Endothelial cell of umbilical vein (primary cell): ENCODE measurements around the gene SPINK5. TPM values are rescaled to one million over a fixed set of nuclear protein-coding genes. Genes with fewer than 3 reads are reported as not detected.

ENCODE experiments used
- BruUV-seq: library from RNA; stranded (reverse); fragments of 400-500 nt; replicated peaks from 2 replicates; lab custom pipeline; 2021; lab: Mats Ljungman, UMichigan
- CTCF ChIA-PET: fragments of 300-600, 350-600 bp; sonication (Branson Sonifier 250); formaldehyde crosslinking; loops from one replicate; lab custom pipeline; 2021; ENCODE audit warnings: antibody characterized with exemption, inconsistent platforms; lab: Charles Lee
- POLR2A ChIA-PET: fragments of 300-600, 350-600 bp; sonication (Branson Sonifier 250); formaldehyde crosslinking; loops from one replicate; lab custom pipeline; 2021; ENCODE audit warnings: antibody characterized with exemption, inconsistent platforms; lab: Charles Lee
- DNase-seq: peaks from one replicate; pipeline ENCODE4 v3.0.0-alpha.2; 2011; ENCODE audit warnings: low read depth, low spot score
- FAIRE-seq: peaks from 2 replicates; lab custom pipeline; 2011; peaks lifted over from hg19 to GRCh38; lab: Jason Lieb, UNC
- H2AFZ ChIP-seq: 2 replicates; pipeline ENCODE4 v1.6.0; 2012; ENCODE audit warnings: low read depth, low read length, control low read depth, inconsistent platforms
- H3K27ac ChIP-seq: 2 replicates; pipeline ENCODE4 v1.5.1; 2011; ENCODE audit warnings: low read depth, mild to moderate bottlenecking, control low read depth, low read length, moderate library complexity; ENCODE audit not compliant: insufficient read depth
- H3K27me3 ChIP-seq, 2 experiments: 2 replicates each; pipeline versions ENCODE4 v1.6.0 to v1.6.1; 2011; ENCODE audit warnings: low read length in 2 of 2, mixed read lengths in 1 of 2; ENCODE audit not compliant: control insufficient read depth in 2 of 2, insufficient read depth in 2 of 2
- H3K36me3 ChIP-seq, 2 experiments: 2 replicates in 1 of 2; 3 replicates in 1 of 2; pipeline ENCODE4 v1.5.1; 2011; ENCODE audit warnings: low read length in 2 of 2, mild to moderate bottlenecking in 1 of 2, moderate library complexity in 1 of 2; ENCODE audit not compliant: control insufficient read depth in 2 of 2, insufficient read depth in 2 of 2; ENCODE audit errors: extremely low read depth in 1 of 2
- H3K4me1 ChIP-seq: 3 replicates; pipeline ENCODE4 v1.5.1; 2011; ENCODE audit warnings: mild to moderate bottlenecking, low read length; ENCODE audit not compliant: control insufficient read depth, insufficient read depth; ENCODE audit errors: extremely low read depth
- H3K4me2 ChIP-seq: 2 replicates; pipeline ENCODE4 v1.6.1; 2011; ENCODE audit warnings: low read length, control low read depth, mixed read lengths; ENCODE audit not compliant: insufficient read depth
- H3K4me3 ChIP-seq, 3 experiments: fragments of 200-600 bp in 1 of 3; sonication (generic), shearing (Covaris generic) in 1 of 3; replicated peaks in 1 of 3; 2 replicates each; pipeline ENCODE4 v1.5.1; 2011 to 2016; ENCODE audit warnings: control low read depth in 3 of 3, low read length in 3 of 3, mild to moderate bottlenecking in 2 of 3, inconsistent platforms in 1 of 3, low read depth in 1 of 3, moderate library complexity in 1 of 3; ENCODE audit not compliant: insufficient read depth in 1 of 3
- H3K79me2 ChIP-seq: 2 replicates; pipeline ENCODE4 v1.6.0; 2012; ENCODE audit warnings: low read length, inconsistent platforms; ENCODE audit not compliant: control insufficient read depth, insufficient read depth
- H3K9ac ChIP-seq: replicated peaks from 2 replicates; pipeline ENCODE3; 2011; ENCODE audit warnings: low read length, control low read depth; ENCODE audit not compliant: insufficient read depth; ENCODE audit errors: extremely low read depth
- H3K9me1 ChIP-seq: replicated peaks from 3 replicates; pipeline ENCODE4 v1.6.0; 2011; ENCODE audit warnings: mild to moderate bottlenecking, low read length; ENCODE audit not compliant: control insufficient read depth, insufficient read depth; ENCODE audit errors: extremely low read depth
- H3K9me3 ChIP-seq: replicated peaks from 2 replicates; pipeline ENCODE4 v1.5.1; 2012; ENCODE audit warnings: low read length, inconsistent platforms; ENCODE audit not compliant: control insufficient read depth, insufficient read depth
- H4K20me1 ChIP-seq: replicated peaks from 2 replicates; pipeline ENCODE3; 2011; ENCODE audit warnings: mild to moderate bottlenecking, low read length; ENCODE audit not compliant: control insufficient read depth, insufficient read depth; ENCODE audit errors: extremely low read depth
- CTCF ChIP-seq, 2 donors: IDR thresholded peaks; 1 replicate in 1 of 2; 2 replicates in 1 of 2; pipeline ENCODE4 v1.5.1; 2011; ENCODE audit warnings: low read length in 2 of 2, mild to moderate bottlenecking in 2 of 2, moderate library complexity in 2 of 2, control low read depth in 1 of 2, inconsistent platforms in 1 of 2, low read depth in 1 of 2; ENCODE audit not compliant: insufficient read depth in 1 of 2; ENCODE audit errors: extremely low read depth in 1 of 2
- EZH2 ChIP-seq: IDR thresholded peaks from 2 replicates; pipeline ENCODE4 v1.6.1; 2012; ENCODE audit warnings: borderline replicate concordance, low read depth, mild to moderate bottlenecking, moderate library complexity, low read length, inconsistent platforms; ENCODE audit not compliant: severe bottlenecking
- FOS ChIP-seq: IDR thresholded peaks from 2 replicates; pipeline ENCODE4 v1.6.1; 2011; ENCODE audit warnings: mild to moderate bottlenecking, low read length, moderate library complexity, borderline replicate concordance; ENCODE audit not compliant: insufficient read depth
- GATA2 ChIP-seq: IDR thresholded peaks from 2 replicates; pipeline ENCODE4 v1.7.0; 2011; ENCODE audit warnings: low read depth, mild to moderate bottlenecking, moderate library complexity, mixed read lengths, low read length; ENCODE audit not compliant: insufficient read length, insufficient read depth
- JUN ChIP-seq: IDR thresholded peaks from 2 replicates; pipeline ENCODE4 v1.6.1; 2011; ENCODE audit warnings: borderline replicate concordance, low read depth; ENCODE audit not compliant: insufficient read length, insufficient read depth
- MAX ChIP-seq: IDR thresholded peaks from 2 replicates; pipeline ENCODE4 v1.6.1; 2011; ENCODE audit not compliant: insufficient read depth, insufficient read length
- MYC ChIP-seq: IDR thresholded peaks from one replicate; pipeline ENCODE4 v1.6.1; 2011; ENCODE audit warnings: mild to moderate bottlenecking, low read depth, low read length
- POLR2A ChIP-seq: IDR thresholded peaks from 2 replicates; pipeline ENCODE4 v1.6.1; 2012; ENCODE audit warnings: low read depth, mild to moderate bottlenecking, control low read depth, low read length
- POLR2AphosphoS5 ChIP-seq: IDR thresholded peaks from 2 replicates; pipeline ENCODE4 v1.6.1; 2012; ENCODE audit warnings: low read depth, mild to moderate bottlenecking, control low read depth, low read length, moderate library complexity; ENCODE audit not compliant: insufficient read depth
- dilution Hi-C: fragments of 300-500 bp; cut with MboI; formaldehyde crosslinking; loops from one replicate; pipeline ENCODE4 v1.15.0; 2019; ENCODE audit warnings: low sequenced_read_pairs; ENCODE audit not compliant: extremely low pct_ligation_motif_present
- intact Hi-C: fragments of 100-400 bp; cut with micrococcal nuclease; formaldehyde crosslinking; loops from one replicate; pipeline ENCODE4 v1.10.0; 2022
- polyA plus RNA-seq, 4 experiments: library from polyadenylated mRNA; depleted of rRNA in 3 of 4; stranded (reverse) in 3 of 4; unstranded in 1 of 4; fragments of >200 nt; gene quantifications; 2 replicates each; pipeline versions ENCODE4 v1.2.1 to v1.2.3, GENCODE V29; 2011 to 2012; ENCODE audit warnings: missing spikeins in 1 of 4
- total RNA-seq: library from RNA; stranded (reverse); gene quantifications from 2 replicates; pipeline ENCODE4 v1.2.3, GENCODE V29; 2021

The SPINK5 gene
- total and polyA plus RNA-seq, 2 donors (not counting 3 experiments of a cell fraction or from before 2014, with no cell fraction given), result 0.12 to 0.91 TPM

GRCh38 chr5:148168246-148168645 lies 104.5 kb downstream of the SPINK5 start, which contains the start of gene SPINK14:
SPINK14 (plus strand) TSS chr5:148168546; CDS start chr5:148169733, 1,187 bp downstream.
- Histone ChIP-seq H4K20me1 (no peaks in the 10 kb centered on the region), H2AFZ (no peak within 1 kb of the TSS), H3K4me3 (no peak within 1 kb of the TSS), H3K9ac (no peak within 1 kb of the TSS), H3K4me1 (no peaks in the 10 kb centered on the region), H3K79me2 (no peaks in the 10 kb centered on the region), H3K9me3 (no peaks in the 10 kb centered on the region), H3K27ac (no peak within 1 kb of the TSS), H3K27me3 (no peaks in the 10 kb centered on the region), H3K9me1 (no peaks in the 10 kb centered on the region), H3K36me3 (no peaks in the 10 kb centered on the region), H3K4me2 (no peak within 1 kb of the TSS)
- TF ChIP-seq EZH2 (no peak), JUN (no peak), MYC (no peak), CTCF (IDR thresholded peaks at IDR 0.05; ENCODE audit: extremely low read depth in 1 of 2, insufficient read depth in 1 of 2, low read depth in 1 of 2, low read length in 2 of 2) (no peak), POLR2A (no peak)
- POLR2A ChIA-PET, result no interaction called here
- BruUV-seq, result no TSS peak
- FAIRE-seq (no peak), DNase-seq (no peak)
- CTCF ChIA-PET, result interaction anchor here (1.6 to 2.1 kb wide), 2 partner anchors 41 to 207 kb away, joined by 4 read pairs; no protein-coding TSS in a partner anchor
- dilution Hi-C loops, result no loop called here
- intact Hi-C loops, result no loop called here

DNA sequence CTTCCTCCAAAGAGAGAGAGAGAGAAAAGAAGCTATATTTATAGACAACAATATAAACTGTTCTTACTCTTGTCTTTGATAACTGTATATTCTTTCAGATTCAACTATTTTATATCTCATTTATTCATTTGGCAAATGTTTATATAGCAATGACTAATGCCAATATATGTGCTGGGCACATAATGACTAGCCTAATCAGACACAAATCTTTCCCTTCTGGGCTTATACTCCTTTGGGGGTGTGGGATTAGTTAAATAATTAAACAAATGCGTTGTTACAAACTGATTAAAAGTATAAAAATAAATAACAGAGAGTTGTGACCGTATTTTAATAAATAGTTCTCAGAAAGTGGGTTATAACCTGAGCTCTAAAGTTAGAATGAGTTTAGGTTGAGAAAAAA lies 108.6 kb downstream of the SPINK5 start:
- Histone ChIP-seq H3K79me2 (no peaks in the 10 kb centered on the region), H3K4me2 (no peak overlapping the region), H3K9me3 (no peaks in the 10 kb centered on the region), H4K20me1 (no peaks in the 10 kb centered on the region), H3K4me3 (no peak overlapping the region), H3K27ac (no peak overlapping the region), H3K9ac (no peak overlapping the region), H3K4me1 (no peaks in the 10 kb centered on the region), H3K27me3 (no peaks in the 10 kb centered on the region), H3K9me1 (no peaks in the 10 kb centered on the region), H3K36me3 (no peaks in the 10 kb centered on the region), H2AFZ (no peak overlapping the region)
- no TSS peak for BruUV-seq
- TF ChIP-seq MAX (no peak), POLR2A (no peak), EZH2 (no peak), POLR2AphosphoS5 (no peak), MYC (no peak), JUN (no peak), GATA2 (no peak), FOS (no peak), CTCF (IDR thresholded peaks at IDR 0.05; ENCODE audit: extremely low read depth in 1 of 2, insufficient read depth in 1 of 2, low read depth in 1 of 2, low read length in 2 of 2) (no peak)
- intact Hi-C loops (no loop called here), dilution Hi-C loops (no loop called here)
- CTCF ChIA-PET, result interaction anchor here (4.3 kb wide), 1 partner anchor 559 kb away, joined by 14 read pairs; no protein-coding TSS in a partner anchor
- no peak for DNase-seq
- FAIRE-seq, result no peak
- POLR2A ChIA-PET, result no interaction called here
